Pancreas (tissue), 10 donors: ENCODE measurements around the gene NHP2. TPM values are rescaled to one million over a fixed set of nuclear protein-coding genes. Genes with fewer than 3 reads are reported as not detected.

Experiments used
- ATAC-seq, 4 donors: fragments of 200-7000 bp; cut with Tn5 transposase; one replicate each; pipeline versions ENCODE4 v1.8.0 to v1.9.1; 2020; ENCODE audit warnings: mild to moderate bottlenecking in 4 of 4, moderate library complexity in 4 of 4
- DNase-seq, 6 donors: peaks; one replicate each; pipeline ENCODE4 v3.0.0-alpha.2; 2020
- FAIRE-seq: peaks from 2 replicates; lab custom pipeline; 2012; peaks lifted over from hg19 to GRCh38; lab: Jason Lieb, UNC
- H3K27ac ChIP-seq, 4 donors: fragments of 200-600 bp; sonication (generic); 1 replicate in 3 of 4; 2 replicates in 1 of 4; pipeline versions ENCODE4 v1.5.0 to v1.8.0; 2020
- H3K27me3 ChIP-seq, 4 donors: fragments of 200-600 bp; one replicate each; pipeline ENCODE4 v1.8.0; 2021
- H3K36me3 ChIP-seq, 3 donors: fragments of 200-600 bp; sonication (generic) in 1 of 3; one replicate each; pipeline versions ENCODE4 v1.5.0 to v1.8.0; 2020 to 2021
- H3K4me1 ChIP-seq, 3 donors: fragments of 200-600 bp; one replicate each; pipeline ENCODE4 v1.8.0; 2021
- H3K4me3 ChIP-seq, 4 donors: fragments of 200-600 bp; sonication (generic) in 2 of 4; one replicate each; pipeline versions ENCODE4 v1.5.0 to v1.8.0; 2020 to 2021
- H3K9me3 ChIP-seq, 4 donors: fragments of 200-600 bp; one replicate each; pipeline ENCODE4 v1.8.0; 2021
- WGBS, 2 donors: extraction: QIAGEN DNeasy Blood & Tissue Kit; methylation state at CpG; one replicate each; pipeline ENCODE4 v1.1.7; 2013; 5-methylcytosine and 5-hydroxymethylcytosine counted together
- intact Hi-C, 3 donors: fragments of 100-400 bp; cut with DNase I; formaldehyde crosslinking; loops; one replicate each; pipeline versions ENCODE4 v1.11.1 to v1.14.2; 2022
- polyA plus RNA-seq, 2 donors: library from polyadenylated mRNA; stranded (reverse); fragments of 200-250 nt; gene quantifications; one replicate each; pipeline ENCODE4 v1.2.3, GENCODE V29; 2013
- total RNA-seq, 6 donors: library from RNA; stranded (reverse); fragmentation: NEBNext Ultra II Directional in 4 of 6; extraction: Animal tissue kit (Norgen Biotek cat#: 25700) in 4 of 6; gene quantifications; one replicate each; pipeline versions ENCODE4 v1.2.1 to v1.2.4, GENCODE V29; 2021 to 2023
- TF ChIP-seq, protein P1 (sequence below), 4 donors: fragments of 200-600 bp; sonication (generic) in 3 of 4; IDR thresholded peaks; one replicate each; pipeline versions ENCODE4 v1.5.0 to v1.8.0; 2021; ENCODE audit warnings: antibody characterized with exemption in 4 of 4
- donor health status: healthy with polysubstance abuse.
- donor health status: DM: no; HTN: no; CAD: no; lungs with moderate emphysema.
- donor health status: DM: no; HTN: no; CAD: no.
- donor health status: control.
- donor health status: control.
- donor health status: Bipolar disorder and iron deficiency.
- donor health status: DM: yes; HTN: yes; CAD: no.
- donor health status: DM: no; HTN: no; CAD: no.
- donor health status: DM: no; HTN: no; CAD: no.
- donor health status: DM: yes; HTN: yes; CAD: no.

NHP2 gene
- total and polyA plus RNA-seq, 8 donors, result 34.6 to 84.7 (median 54.1) TPM

- DNase-seq (no peak), ATAC-seq (no peak), FAIRE-seq (no peak)
- WGBS, 2 donors, result 40 to 41% methylated on average over 31 of the region's 31 CpGs
- TF ChIP-seq, protein P1, sequence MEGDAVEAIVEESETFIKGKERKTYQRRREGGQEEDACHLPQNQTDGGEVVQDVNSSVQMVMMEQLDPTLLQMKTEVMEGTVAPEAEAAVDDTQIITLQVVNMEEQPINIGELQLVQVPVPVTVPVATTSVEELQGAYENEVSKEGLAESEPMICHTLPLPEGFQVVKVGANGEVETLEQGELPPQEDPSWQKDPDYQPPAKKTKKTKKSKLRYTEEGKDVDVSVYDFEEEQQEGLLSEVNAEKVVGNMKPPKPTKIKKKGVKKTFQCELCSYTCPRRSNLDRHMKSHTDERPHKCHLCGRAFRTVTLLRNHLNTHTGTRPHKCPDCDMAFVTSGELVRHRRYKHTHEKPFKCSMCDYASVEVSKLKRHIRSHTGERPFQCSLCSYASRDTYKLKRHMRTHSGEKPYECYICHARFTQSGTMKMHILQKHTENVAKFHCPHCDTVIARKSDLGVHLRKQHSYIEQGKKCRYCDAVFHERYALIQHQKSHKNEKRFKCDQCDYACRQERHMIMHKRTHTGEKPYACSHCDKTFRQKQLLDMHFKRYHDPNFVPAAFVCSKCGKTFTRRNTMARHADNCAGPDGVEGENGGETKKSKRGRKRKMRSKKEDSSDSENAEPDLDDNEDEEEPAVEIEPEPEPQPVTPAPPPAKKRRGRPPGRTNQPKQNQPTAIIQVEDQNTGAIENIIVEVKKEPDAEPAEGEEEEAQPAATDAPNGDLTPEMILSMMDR (IDR thresholded peaks at IDR 0.05), result no peak
- Histone ChIP-seq H3K27ac (no peak overlapping the region), H3K27me3 (no peaks in the 10 kb centered on the region), H3K4me1 (peaks cover 0 to 12% (median 4%) of the 10 kb centered on the region in 3 donors), H3K4me3 (peak overlapping the region; percentile 68 to 79 (median 74)), H3K36me3 (peaks cover 0 to 24% (median 12%) of the 10 kb centered on the region in 3 donors), H3K9me3 (no peaks in the 10 kb centered on the region)
- intact Hi-C loops, result loop anchor here in 1 of 3 donors (10.0 kb wide), 1 partner anchor 78 kb away; no protein-coding TSS in a partner anchor
These were observed 917 bp downstream of the NHP2 start for GRCh38 chr5:178152491-178153444.

DNA sequence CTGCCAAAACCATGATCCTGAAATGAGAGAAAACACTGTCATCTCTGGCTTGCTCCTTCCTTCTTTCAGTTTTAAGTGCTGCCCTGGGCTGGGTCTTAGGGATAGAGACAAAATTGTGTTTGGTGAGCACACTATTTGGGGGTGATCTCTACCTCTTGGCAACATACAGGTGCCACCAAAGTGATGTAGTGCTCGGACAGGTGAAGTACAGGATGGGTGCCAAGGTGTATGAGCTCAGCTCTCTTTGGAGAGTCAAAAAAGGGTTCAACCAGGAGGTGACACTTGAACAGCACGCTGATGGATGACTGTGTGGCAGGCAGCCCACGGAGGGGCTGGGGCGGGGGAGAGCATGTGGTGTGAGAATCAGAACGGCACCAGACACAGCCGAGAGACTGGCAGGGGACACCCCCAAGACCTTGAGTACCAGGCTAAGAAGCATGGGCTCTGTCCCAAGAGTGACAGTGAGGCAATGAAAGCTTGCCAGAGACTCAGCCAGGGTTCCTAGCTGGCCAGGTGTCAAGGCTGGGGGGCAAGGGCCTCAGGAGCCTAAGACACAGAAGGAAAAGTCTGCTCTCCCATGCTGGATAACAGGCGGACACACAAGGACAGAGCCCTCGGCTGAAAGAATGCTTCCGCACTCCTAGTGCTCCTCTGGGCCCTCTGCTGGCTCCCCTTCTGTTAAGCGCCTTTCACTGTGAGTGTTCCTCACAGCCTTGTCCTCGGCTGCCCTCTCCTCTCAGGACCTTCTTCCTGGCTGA lies 2.5 kb downstream of the NHP2 start:
- Histone ChIP-seq H3K27me3 (no peaks in the 10 kb centered on the region), H3K27ac (no peak overlapping the region), H3K9me3 (no peaks in the 10 kb centered on the region), H3K36me3 (peaks cover 0 to 34% (median 21%) of the 10 kb centered on the region in 3 donors), H3K4me1 (peaks cover 0 to 12% (median 4%) of the 10 kb centered on the region in 3 donors), H3K4me3 (no peak overlapping the region)
- TF ChIP-seq, protein P1 (IDR thresholded peaks at IDR 0.05), result no peak
- intact Hi-C loops, result loop anchor here in 1 of 3 donors (10.0 kb wide), 1 partner anchor 76 kb away; no protein-coding TSS in a partner anchor
- DNase-seq, result no peak
- WGBS, 2 donors, result 58 to 67% methylated on average over 10 to 11 of the region's 11 CpGs
- ATAC-seq, result no peak
- no peak for FAIRE-seq

GRCh38 chr5:178149199-178149932 lies 4.3 kb downstream of the NHP2 start:
- DNase-seq (no peak), ATAC-seq (no peak), FAIRE-seq (no peak)
- TF ChIP-seq, protein P1 (IDR thresholded peaks at IDR 0.05), result no peak
- H3K9me3 ChIP-seq, result no peaks in the 10 kb centered on the region
- peaks cover 0 to 40% (median 21%) of the 10 kb centered on the region in 3 donors for H3K36me3 ChIP-seq
- no peak overlapping the region for H3K27ac ChIP-seq
- H3K4me1 ChIP-seq, result peaks cover 0 to 12% (median 4%) of the 10 kb centered on the region in 3 donors
- WGBS, 2 donors, result 83% methylated on average over 11 of the region's 11 CpGs
- intact Hi-C loops, result loop anchor here in 1 of 3 donors (5.0 kb wide), 1 partner anchor 72 kb away; no protein-coding TSS in a partner anchor
- no peak overlapping the region for H3K4me3 ChIP-seq
- no peaks in the 10 kb centered on the region for H3K27me3 ChIP-seq

DNA sequence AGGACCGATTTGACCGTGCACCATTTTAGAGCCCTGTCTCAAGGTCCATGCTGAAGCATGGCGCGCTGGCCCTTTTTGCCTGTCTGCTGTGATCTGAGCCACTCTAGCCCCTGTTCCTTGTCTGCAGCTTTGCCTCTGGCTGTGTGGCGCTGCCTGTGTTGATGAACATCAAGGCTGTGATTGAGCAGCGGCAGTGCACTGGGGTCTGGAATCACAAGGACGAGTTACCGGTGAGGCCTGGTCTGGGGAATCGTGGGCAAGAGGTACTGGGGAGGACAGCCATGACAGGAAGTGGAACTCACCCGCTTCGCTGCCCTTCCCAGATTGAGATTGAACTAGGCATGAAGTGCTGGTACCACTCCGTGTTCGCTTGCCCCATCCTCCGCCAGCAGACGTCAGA lies 6.3 kb downstream of the NHP2 start:
- WGBS, 2 donors, result 91 to 92% methylated on average over 15 of the region's 15 CpGs
- no peak for FAIRE-seq
- no peak for ATAC-seq
- TF ChIP-seq, protein P1 (IDR thresholded peaks at IDR 0.05), result no peak
- H3K9me3 ChIP-seq, result no peaks in the 10 kb centered on the region
- peaks cover 0 to 4% (median 0%) of the 10 kb centered on the region in 3 donors for H3K4me1 ChIP-seq
- intact Hi-C loops, result loop anchor here in 1 of 3 donors (5.0 kb wide), 1 partner anchor 70 kb away; no protein-coding TSS in a partner anchor
- peaks cover 0 to 59% (median 21%) of the 10 kb centered on the region in 3 donors for H3K36me3 ChIP-seq
- no peak for DNase-seq
- no peak overlapping the region for H3K27ac ChIP-seq
- no peak overlapping the region for H3K4me3 ChIP-seq
- no peaks in the 10 kb centered on the region for H3K27me3 ChIP-seq
